HG02588 (cell line): ENCODE measurements around the gene FZR1.
"Not testable (repeated sequence)": the region's sequence is repeated elsewhere in the genome, so short reads cannot be mapped to it uniquely, and the experiment has no call there.

Experiments
- ATAC-seq: cut with Tn5 transposase; IDR thresholded peaks from one replicate; pipeline ENCODE4 v1.9.1; 2021; ENCODE audit warnings: mild to moderate bottlenecking, moderate library complexity; ENCODE audit not compliant: unreplicated experiment

Gene FZR1

DNA sequence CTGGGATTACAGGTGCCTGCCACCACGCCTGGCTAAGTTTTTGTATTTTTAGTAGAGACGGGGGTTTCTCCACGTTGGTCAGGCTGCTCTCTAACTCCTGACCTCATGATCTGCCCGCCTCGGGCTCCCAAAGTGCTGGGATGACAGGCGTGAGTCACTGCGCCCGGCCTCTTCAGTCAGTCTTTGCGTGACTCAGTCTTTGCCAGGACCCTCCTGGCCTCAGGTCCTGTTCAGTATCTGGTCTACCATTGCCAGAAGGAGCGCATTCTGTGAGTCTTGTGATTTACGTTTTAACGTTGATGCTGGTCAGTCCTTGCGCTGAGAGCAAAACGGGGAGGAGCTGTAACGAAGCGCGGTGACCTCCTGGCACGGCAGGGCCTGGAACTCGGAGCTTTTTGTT is 59.0 kb downstream of the FZR1 start:
- no peak for ATAC-seq

DNA sequence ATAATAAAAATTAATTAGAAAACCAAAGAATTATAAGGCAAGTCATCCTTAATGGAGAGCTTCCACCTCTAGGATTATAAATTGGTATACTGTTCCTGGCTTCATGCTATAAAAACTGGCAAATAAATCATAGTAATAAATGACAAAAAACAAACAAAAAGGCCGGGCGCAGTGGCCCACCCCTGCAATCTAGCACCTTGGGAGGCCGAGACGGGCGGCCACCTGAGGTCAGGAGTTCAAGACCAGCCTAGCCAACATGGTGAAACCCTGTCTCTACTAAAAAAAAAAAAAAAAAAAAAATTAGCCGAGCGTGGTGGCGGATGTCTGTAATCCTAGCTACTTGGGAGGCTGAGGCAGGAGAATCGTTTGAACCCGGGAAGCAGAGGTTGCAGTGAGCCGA is 63.9 kb downstream of the FZR1 start:
- ATAC-seq = not testable (repeated sequence)

DNA sequence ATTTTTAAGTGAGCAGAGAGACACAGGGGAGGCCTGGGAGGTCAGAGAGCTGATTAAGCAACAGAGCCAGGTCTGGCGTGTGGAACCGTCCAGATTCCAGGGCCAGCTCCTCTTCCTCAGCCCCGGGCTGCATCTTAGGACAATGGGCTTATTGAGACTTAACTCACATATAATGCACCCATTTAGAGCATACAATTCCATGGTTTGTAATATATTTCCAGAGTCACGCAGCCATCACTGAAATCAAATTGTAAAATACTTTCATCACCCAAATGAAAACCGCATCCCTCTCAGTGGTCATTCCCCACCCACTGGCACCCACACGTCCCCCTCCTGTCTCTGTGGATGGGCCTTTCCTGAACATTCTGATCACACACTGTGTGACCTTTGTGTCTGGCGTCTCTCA is 64.5 kb downstream of the FZR1 start:
- ATAC-seq = no peak

DNA sequence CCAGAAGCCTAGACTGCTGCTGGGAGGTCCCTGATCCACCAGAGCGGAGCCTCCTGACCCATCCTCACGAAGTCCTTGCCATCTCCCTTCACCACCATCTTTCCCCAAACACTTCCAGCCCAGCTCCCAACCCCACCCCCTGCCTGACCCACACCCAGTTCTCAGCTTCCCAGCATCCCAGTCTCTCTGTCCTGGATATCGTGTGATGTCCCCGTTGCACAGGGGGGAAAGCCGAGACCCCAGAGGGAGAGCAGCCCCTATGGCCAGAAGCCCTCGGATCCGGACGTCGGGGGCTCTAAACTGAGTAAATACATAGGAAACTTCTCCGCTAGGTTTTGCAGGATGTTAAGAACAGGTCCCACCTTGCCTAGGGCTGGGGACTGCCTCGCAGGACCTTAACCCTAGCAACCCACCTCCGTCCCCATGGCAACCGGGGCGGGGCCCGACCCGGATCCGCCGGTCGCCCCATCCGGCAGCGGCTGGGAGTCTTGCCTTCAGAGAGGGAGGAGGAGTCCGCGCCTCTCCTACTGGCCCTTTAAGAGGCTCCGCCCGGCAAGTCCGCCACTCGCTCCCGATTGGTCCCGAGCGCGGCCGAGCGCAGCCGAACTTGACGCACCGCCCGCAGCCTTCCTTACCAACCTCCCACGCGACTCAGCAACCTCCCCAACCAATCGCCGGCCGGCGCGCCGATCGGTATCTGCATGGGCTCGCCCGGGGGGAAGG is 66.2 kb downstream of the FZR1 start:
- peak; percentile 83 for ATAC-seq

DNA sequence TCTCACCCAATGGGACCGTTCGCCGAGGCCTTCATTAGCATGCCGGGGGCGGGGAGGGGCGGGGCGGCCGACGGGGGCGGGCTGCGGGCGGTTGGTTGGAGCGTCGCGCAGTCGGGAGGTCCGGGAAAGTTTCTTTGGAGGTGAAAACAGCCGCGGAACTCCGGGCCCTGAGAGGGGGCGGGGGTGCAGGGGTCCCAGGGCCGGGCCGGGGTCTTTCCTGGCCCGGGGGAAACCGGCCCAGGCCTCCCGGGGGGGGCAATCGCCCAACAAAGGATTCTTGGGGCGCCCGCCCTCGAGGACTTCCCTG is 66.7 kb downstream of the FZR1 start, which contains the start of gene HMG20B:
Gene HMG20B (plus strand): TSS at position 90 of the 307 bp plus-strand sequence. CDS start 366 bp downstream, outside the sequence.
- no peak for ATAC-seq

DNA sequence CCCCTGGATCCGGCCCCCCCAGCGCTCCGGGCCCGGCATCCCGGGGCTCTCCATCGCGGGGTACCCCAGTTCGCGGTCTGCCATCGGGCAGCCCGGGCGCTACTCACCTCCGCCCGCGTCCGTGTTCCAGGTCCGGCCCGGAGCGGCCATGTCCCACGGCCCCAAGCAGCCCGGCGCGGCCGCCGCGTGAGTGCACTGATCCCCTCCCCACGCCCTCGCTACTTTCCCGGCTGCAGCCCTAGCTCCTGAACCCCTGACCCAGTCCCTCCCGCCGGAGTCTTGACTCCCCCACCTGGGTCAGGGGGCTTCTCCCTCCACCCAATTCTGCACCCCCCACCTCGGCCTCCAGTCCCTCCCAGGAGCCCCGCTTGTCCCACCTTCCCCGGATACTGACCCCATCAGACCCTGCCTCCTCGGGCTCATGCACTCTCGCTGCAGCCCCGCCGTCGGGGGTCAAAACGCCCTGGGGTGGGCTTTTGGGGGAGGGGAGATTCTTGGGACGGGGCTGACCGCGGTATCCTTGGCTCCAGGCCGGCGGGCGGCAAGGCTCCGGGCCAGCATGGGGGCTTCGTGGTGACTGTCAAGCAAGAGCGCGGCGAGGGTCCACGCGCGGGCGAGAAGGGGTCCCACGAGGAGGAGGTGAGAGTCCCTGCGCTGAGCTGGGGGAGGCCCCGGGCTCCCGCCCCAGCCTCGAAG is 67.2 kb downstream of the FZR1 start:
- ATAC-seq = no peak

DNA sequence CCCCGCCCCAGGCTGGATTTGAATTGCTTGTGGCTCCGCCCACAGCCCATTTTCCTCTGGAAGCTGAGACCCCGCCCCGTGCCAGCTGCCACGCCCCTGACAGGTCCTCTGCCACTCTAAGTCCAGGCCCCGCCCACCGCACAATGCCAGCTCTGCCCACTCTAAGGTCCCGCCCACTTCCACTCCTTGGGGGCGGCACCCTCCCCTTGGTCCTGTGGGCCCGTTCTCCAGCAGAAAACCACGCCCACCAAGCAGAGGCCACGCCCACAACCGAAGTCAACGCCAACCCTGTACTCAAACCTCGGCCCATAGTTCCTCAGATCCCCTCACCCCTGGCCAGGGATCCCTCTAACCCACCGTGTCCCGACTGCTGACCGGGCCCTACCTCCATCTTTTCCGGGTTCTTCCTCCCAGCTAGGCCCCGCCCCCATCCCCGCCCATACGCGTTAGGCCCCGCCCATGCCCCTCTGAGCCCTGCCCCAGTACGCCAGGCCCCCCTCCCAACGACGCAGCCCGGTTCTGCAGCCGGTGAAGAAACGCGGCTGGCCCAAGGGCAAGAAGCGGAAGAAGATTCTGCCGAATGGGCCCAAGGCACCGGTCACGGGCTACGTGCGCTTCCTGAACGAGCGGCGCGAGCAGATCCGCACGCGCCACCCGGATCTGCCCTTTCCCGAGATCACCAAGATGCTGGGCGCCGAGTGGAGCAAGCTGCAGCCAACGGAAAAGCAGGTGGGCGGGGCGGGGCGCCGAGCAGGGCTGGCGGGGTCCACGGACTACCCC is 67.9 kb downstream of the FZR1 start:
- no peak for ATAC-seq

DNA sequence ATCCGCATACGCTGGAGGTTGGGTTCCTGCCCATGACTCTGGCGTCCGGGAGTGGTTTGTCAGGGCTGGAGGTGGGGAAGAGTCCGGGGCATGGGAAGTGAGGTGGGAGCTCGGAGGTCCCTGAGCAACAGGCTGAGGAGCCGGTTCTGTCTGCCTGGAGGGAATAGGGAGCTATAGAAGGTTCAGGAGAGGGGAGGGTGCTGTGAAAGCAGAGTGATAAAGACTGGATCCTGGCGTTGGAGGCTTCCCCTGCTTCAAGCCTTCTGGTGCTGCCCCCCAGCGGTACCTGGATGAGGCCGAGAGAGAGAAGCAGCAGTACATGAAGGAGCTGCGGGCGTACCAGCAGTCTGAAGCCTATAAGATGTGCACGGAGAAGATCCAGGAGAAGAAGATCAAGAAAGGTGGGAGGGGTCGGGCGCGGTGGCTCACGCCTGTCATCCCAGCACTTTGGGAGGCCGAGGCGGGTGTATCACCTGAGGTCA is 69.2 kb downstream of the FZR1 start:
- no peak for ATAC-seq

DNA sequence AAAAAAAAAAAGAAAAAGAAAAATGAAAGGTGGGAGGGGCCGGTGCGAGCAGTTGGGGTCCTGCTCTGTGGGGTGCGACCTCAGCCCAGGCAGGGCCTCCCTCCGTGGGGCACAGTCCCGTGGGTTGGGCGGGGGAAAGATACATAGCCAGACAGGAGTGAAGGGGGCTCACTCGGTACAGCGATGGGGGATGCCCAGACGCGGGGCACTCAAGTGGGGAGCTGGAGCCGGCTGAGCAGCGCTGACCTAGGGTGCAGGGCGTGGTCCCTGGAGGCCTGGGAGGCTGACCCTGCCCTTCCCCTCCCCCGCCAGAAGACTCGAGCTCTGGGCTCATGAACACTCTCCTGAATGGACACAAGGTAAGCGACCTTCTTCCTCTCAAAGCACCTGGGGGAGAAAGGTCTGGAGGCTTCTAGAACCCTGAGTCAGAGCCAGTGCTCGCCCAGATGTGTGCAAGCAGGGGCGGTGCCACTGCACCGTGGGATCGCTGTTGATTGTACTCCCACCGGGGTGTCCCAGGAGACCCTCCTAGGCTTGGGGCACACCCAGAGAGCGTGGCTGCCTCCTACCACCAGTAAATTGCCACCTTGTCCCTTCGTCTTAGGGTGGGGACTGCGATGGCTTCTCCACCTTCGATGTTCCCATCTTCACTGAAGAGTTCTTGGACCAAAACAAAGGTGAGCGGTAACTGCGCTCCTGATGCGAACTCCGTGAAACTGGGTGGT is 70.0 kb downstream of the FZR1 start:
- ATAC-seq = no peak

DNA sequence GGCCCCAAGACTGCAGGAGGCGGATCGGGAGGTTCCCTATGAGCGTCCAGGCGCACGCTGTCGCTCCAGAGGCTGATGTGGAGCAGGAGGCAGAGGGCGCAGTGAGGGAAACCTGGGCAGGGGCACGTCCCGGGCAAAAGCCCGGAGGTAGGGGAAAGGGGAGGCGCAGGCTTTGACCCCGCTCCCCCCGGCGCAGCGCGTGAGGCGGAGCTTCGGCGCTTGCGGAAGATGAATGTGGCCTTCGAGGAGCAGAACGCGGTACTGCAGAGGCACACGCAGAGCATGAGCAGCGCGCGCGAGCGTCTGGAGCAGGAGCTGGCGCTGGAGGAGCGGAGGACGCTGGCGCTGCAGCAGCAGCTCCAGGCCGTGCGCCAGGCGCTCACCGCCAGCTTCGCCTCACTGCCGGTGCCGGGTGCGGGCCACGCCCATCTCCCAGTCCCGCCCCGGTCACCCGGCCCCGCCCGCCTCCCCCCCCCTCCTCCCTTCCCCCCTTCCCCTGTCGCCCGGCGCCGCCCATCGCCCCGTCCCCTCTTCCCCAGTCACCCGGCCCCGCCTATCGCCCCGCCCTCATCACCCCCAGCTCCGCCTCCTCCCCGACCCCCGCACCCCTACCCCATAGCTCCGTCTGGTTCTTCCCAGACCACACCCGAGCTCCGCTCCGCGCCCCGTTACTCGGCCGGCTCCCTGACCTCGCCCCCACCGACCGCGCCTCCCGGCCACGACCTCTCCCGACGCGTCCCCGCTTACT is 70.8 kb downstream of the FZR1 start:
- no peak for ATAC-seq

DNA sequence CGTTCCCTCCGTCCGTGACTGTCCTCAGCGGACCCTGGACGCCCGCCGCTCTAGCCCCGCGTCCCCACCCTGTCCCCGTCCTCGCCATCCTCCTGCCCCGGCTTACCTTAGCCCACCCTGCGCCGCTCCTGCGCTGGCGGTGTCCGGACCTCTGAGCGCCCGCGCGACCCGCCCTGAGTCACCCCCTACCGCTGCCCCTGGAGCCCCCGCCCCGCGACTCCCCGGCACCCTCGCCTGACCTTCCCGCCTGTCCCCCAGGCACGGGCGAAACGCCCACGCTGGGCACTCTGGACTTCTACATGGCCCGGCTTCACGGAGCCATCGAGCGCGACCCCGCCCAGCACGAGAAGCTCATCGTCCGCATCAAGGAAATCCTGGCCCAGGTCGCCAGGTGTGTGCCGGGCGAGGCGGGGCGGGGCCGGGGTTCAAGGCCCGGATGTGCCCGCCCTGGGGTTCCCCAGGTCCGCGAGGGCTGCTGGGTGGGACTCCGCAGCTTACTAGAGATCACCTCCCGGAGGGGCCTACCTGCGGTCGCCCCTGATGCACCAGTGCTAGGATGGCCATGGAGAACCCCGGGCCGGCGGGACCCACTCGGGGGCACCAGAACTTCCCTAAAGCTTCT is 71.7 kb downstream of the FZR1 start:
- ATAC-seq = no peak

DNA sequence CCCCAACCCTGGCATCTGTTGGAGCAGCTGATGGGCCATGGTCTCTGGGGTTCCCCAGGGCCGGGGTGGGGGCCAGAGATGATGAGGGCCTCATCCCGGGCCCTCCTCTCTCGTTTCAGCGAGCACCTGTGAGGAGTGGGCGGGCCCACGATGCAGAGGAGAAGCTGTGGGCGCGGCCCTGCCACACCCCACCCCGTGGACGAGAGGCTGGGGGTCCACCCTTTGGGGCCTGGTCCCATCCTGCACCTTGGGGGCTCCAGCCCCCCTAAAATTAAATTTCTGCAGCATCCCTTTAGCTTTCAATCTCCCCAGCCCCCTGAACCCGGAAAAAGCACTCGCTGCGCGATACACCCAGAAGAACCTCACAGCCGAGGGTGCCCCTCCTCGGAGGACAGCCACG is 72.3 kb downstream of the FZR1 start:
- no peak for ATAC-seq

DNA sequence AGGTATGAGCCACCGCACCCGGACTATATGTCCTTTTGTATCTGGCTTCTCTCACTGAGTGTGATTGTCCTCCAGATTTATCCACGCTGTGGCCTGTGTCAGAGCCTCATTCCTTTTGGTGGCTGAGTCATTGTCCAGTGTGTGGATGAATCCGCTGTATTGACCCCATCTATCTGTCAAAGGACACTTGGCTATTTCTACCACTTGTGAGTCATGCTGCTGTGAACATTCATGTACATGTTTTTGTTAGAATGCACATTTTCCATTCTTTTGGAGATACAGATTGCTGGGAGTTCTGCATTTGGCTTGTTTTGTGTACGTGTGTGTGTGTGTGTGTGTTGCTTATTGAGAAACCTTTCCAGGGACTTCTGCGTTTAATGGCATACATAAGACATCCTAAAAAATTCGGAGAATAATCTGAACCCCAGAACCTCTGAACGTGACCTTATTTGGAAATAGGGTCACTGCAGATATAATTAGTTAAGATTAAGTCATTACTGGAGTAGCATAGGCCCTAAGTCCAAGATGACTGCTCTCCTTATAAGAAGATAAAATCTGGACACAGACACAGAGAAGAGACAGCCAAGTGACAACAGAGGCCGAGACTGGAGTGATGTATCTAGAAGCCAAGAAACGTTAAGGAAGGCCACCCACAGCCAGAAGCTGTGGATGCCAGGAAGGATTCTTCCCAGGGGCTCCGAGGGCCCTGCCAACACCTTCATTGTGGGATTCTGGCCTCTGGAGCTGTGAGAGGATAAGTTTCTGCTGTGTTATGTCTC is 74.2 kb downstream of the FZR1 start:
- no peak for ATAC-seq

DNA sequence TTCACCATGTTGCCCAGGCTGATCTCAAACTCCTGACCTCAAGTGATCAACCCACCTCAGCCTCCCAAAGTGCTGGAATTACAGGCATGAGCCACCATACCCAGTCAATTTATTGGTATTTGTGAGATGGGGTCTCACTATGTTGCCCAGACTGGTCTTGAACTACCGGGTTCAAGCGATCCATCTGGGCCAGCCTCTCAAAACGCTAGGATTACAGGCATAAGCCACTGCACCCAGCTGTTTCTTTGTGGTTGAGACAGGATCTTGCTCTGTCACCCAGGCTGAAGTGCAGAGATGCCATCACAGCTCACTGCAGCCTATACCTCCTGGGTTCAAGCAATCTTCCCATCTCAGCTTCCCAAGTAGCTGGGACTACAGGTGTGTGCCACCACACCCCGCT is 75.7 kb downstream of the FZR1 start:
- ATAC-seq = not testable (repeated sequence)

DNA sequence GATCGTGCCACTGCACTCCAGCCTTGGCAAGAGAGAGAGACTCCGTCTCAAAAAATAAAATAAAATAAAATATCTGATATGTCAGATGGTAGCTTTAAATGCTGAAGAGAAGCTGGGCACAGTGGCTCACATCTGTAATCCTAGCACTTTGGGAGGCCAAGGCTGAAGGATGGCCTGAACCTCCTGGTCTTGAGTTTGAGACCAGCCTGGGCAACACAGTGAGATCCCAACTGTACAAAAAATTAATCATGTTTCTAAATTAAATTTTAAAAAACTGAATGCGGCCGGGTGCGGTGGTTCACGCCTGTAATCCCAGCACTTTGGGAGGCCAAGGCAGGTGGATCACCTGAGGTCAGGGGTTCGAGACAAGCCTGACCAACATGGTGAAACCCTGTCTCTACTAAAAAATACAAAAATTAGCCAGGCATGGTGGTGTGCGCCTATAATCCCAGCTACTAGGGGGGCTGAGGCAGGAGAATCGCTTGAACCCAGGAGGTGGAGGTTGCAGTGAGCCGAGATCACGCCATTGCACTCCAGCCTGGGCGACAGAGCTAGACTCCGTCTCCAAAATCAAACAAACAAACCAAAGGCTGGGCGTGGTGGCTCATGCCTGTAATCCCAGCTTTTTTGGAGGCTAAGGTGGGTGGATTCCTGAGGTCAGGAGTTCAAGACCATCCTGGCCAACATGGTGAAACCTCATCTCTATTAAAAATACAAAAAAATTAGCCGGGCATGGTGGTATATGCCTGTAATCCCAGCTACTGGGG is 78.1 kb downstream of the FZR1 start:
- ATAC-seq = not testable (repeated sequence)

DNA sequence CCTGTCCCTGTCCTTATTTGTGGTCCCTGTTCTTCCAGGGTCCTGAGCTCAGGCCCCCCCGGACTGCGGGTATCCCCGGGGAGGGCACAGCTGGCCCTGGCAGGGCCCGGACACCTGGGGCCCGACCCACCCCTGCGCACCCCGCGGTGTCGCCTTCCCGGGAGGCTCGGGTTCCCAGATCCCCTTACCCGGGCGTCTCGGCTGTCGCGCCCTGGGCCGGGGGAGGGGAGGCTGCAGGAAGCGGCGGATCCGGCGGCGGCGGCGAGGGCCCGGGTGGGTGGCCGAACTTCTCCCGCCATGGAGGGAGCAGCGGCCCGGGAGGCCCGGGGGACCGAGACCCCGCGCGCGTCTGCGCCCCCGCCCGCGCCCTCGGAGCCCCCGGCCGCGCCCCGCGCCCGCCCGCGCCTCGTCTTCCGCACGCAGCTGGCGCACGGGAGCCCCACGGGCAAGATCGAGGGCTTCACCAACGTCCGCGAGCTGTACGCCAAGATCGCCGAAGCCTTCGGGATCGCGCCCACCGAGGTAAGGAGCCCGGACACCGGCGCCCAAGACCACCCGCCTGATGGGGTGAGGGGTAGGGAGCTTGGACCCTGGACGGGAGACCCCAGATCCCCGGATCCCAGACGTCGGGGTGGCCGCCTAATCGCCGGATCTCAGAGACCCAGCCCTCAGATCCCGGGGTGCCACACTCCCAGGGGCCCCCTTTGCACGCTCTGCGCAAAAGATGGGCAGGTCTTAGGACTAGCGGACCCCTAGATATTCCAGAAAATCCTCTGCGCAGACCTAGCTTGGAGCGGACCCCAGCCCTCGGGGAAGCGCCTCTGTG is 79.4 kb downstream of the FZR1 start, which contains the start of gene GIPC3:
Gene GIPC3 (plus strand): TSS at position 178 of the 826 bp plus-strand sequence. CDS start 120 bp downstream, at position 298.
- ATAC-seq = no peak

DNA sequence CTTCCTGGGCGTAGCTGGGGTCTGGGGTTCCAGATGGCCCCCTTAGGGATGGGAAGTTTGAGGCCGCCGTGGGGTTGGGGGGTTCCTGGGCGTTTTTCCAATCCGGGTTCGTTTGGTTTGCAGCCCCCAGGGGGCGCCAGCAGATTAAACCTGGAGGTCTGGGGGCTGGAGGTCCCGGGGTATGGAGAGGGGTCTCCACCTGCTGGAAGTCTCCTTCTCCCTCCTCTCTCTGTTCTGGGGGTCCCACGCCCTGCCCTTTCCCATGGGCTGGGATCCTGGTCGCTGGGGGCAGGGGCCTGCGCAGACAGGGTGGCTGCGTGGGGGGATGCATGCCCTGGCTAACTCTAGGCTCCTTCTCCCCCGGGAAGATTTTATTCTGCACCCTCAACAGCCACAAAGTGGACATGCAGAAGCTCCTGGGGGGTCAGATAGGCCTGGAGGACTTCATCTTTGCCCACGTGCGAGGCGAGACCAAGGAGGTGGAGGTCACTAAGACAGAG is 80.1 kb downstream of the FZR1 start:
- ATAC-seq = no peak
